CD4-positive, alpha-beta T cell treated with Interleukin-21 for 1 hour (primary cell): Measurements from ENCODE around the gene TSPAN9.

ENCODE experiments used
- DNase-seq: peaks from one replicate; pipeline ENCODE4 v3.0.0-alpha.2; 2020

The TSPAN9 gene

GRCh38 chr12:3230758-3231375 is 153.7 kb downstream of the TSPAN9 start:
- DNase-seq, result no peak

GRCh38 chr12:3231399-3231876 is 154.3 kb downstream of the TSPAN9 start:
- DNase-seq, result no peak

GRCh38 chr12:3233797-3234196 is 156.6 kb downstream of the TSPAN9 start:
- no peak for DNase-seq

GRCh38 chr12:3236345-3237187 is 159.4 kb downstream of the TSPAN9 start:
- no peak for DNase-seq

GRCh38 chr12:3238196-3238595 is 161.0 kb downstream of the TSPAN9 start:
- DNase-seq, result no peak

- no peak for DNase-seq
Observed at GRCh38 chr12:3241621-3242020, 164.4 kb downstream of the TSPAN9 start.

GRCh38 chr12:3242199-3242863 is 165.2 kb downstream of the TSPAN9 start:
- no peak for DNase-seq

- no peak for DNase-seq
Observed at GRCh38 chr12:3243376-3244084, 166.4 kb downstream of the TSPAN9 start.

- DNase-seq, result no peak
Observed at GRCh38 chr12:3244219-3244750, 167.1 kb downstream of the TSPAN9 start.

- no peak for DNase-seq
Observed at GRCh38 chr12:3246253-3246652, 169.1 kb downstream of the TSPAN9 start.

- DNase-seq, result no peak
Observed at GRCh38 chr12:3247077-3247476, 169.9 kb downstream of the TSPAN9 start.

GRCh38 chr12:3247629-3248161 is 170.5 kb downstream of the TSPAN9 start:
- DNase-seq, result no peak

GRCh38 chr12:3249081-3249800 is 172.1 kb downstream of the TSPAN9 start:
- no peak for DNase-seq

GRCh38 chr12:3250034-3250433 is 172.9 kb downstream of the TSPAN9 start:
- DNase-seq, result no peak

- no peak for DNase-seq
Observed at GRCh38 chr12:3250576-3250975, 173.4 kb downstream of the TSPAN9 start.

GRCh38 chr12:3251067-3251466 is 173.9 kb downstream of the TSPAN9 start:
- no peak for DNase-seq

- no peak for DNase-seq
Observed at GRCh38 chr12:3251691-3252090, 174.5 kb downstream of the TSPAN9 start.

- DNase-seq, result no peak
Observed at GRCh38 chr12:3252450-3252891, 175.3 kb downstream of the TSPAN9 start.

GRCh38 chr12:3253682-3254275 is 176.6 kb downstream of the TSPAN9 start:
- no peak for DNase-seq

GRCh38 chr12:3255057-3255456 is 177.9 kb downstream of the TSPAN9 start:
- DNase-seq, result no peak

GRCh38 chr12:3256103-3256631 is 179.0 kb downstream of the TSPAN9 start:
- DNase-seq, result no peak
